GM12878 (cell line): Measurements from ENCODE around the gene CPNE5. TPM values are rescaled to one million over a fixed set of nuclear protein-coding genes. Genes with fewer than 3 reads are reported as not detected.

Source experiments
- ATAC-seq: fragments of 200-7000 bp; cut with Tn5 transposase; 3 replicates; pipeline ENCODE4 v1.9.1; 2020; ENCODE audit warnings: mild to moderate bottlenecking, moderate library complexity
- BruUV-seq: library from RNA; stranded (reverse); fragments of 400-500 nt; replicated peaks from 2 replicates; lab custom pipeline; 2021; lab: Mats Ljungman, UMichigan
- CTCF ChIA-PET: fragments of 300-600 bp; sonication (Branson Sonifier 250); formaldehyde crosslinking; extraction: SDS; loops from one replicate; lab custom pipeline; 2021; ENCODE audit warnings: inconsistent platforms; lab: Yijun Ruan, JAX
- POLR2A ChIA-PET: fragments of 350-600 bp; formaldehyde crosslinking; extraction: SDS; loops from one replicate; lab custom pipeline; 2021; ENCODE audit warnings: inconsistent platforms; lab: Charles Lee
- RAD21 ChIA-PET: fragments of 300-600 bp; sonication (Branson Sonifier 250); formaldehyde crosslinking; loops from one replicate; lab custom pipeline; 2023; ENCODE audit warnings: antibody characterized with exemption; ENCODE audit not compliant: unreplicated experiment; lab: Charles Lee
- SMC1A ChIA-PET: fragments of 300-600 bp; sonication (Branson Sonifier 250); formaldehyde crosslinking; loops from one replicate; lab custom pipeline; 2023; ENCODE audit not compliant: unreplicated experiment, uncharacterized antibody; lab: Charles Lee
- DNase-seq: peaks from one replicate; pipeline ENCODE4 v3.0.0-alpha.2; 2011; ENCODE audit warnings: low read depth, low spot score
- FAIRE-seq: peaks from 3 replicates; lab custom pipeline; 2011; peaks lifted over from hg19 to GRCh38; lab: Jason Lieb, UNC
- H2AFZ ChIP-seq: 2 replicates; pipeline ENCODE4 v1.6.0; 2011; ENCODE audit warnings: low read depth, low read length, control low read depth; ENCODE audit not compliant: control insufficient read depth
- H3K27ac ChIP-seq: 2 replicates; pipeline ENCODE4 v1.5.1; 2011; ENCODE audit warnings: control low read depth; ENCODE audit not compliant: control insufficient read depth, insufficient read depth
- H3K27me3 ChIP-seq, 2 experiments: replicated peaks in 1 of 2; 2 replicates each; pipeline versions ENCODE4 v1.6.0 to v1.6.1; 2011; ENCODE audit warnings: low read length in 1 of 2; ENCODE audit not compliant: control insufficient read depth in 2 of 2, insufficient read depth in 2 of 2
- H3K36me3 ChIP-seq, 2 experiments: 2 replicates each; pipeline ENCODE4 v1.5.1; 2011; ENCODE audit warnings: low read length in 1 of 2; ENCODE audit not compliant: control insufficient read depth in 2 of 2, insufficient read depth in 2 of 2
- H3K4me1 ChIP-seq: 2 replicates; pipeline ENCODE4 v1.6.1; 2011; ENCODE audit warnings: mild to moderate bottlenecking, low read length, moderate library complexity, mixed read lengths; ENCODE audit not compliant: control insufficient read depth, insufficient read depth
- H3K4me2 ChIP-seq: 2 replicates; pipeline ENCODE4 v1.6.0; 2011; ENCODE audit warnings: control low read depth; ENCODE audit not compliant: control insufficient read depth, insufficient read depth
- H3K4me3 ChIP-seq: fragments of 200-600 bp; sonication (generic); 2 replicates; pipeline ENCODE4 v1.5.1; 2016
- H3K79me2 ChIP-seq: 2 replicates; pipeline ENCODE4 v1.6.0; 2011; ENCODE audit warnings: low read length; ENCODE audit not compliant: control insufficient read depth, insufficient read depth
- H3K9ac ChIP-seq: 2 replicates; pipeline ENCODE4 v1.8.0; 2011; ENCODE audit warnings: low read length, control low read depth, mixed read lengths; ENCODE audit not compliant: control insufficient read depth, insufficient read depth
- H3K9me3 ChIP-seq: replicated peaks from 3 replicates; pipeline ENCODE4 v1.5.1; 2011; ENCODE audit warnings: mild to moderate bottlenecking, low read length; ENCODE audit not compliant: control insufficient read depth, insufficient read depth
- H4K20me1 ChIP-seq: 2 replicates; pipeline ENCODE4 v1.6.0; 2011; ENCODE audit not compliant: control insufficient read depth, insufficient read depth
- CUX1 ChIP-seq: IDR thresholded peaks from 2 replicates; pipeline ENCODE4 v1.6.1; 2012; ENCODE audit warnings: improper control_type of control experiment, low read depth, low read length; ENCODE audit not compliant: insufficient replicate concordance
- FOS ChIP-seq: IDR thresholded peaks from 3 replicates; pipeline ENCODE4 v1.6.1; 2011; ENCODE audit warnings: borderline replicate concordance; ENCODE audit not compliant: insufficient read length; ENCODE audit errors: extremely low read depth
- HDGF ChIP-seq: fragments of 450-650 bp; IDR thresholded peaks from 2 replicates; pipeline ENCODE4 v1.6.1; 2016; ENCODE audit warnings: antibody characterized with exemption
- NRF1 ChIP-seq: conservative IDR thresholded peaks from 2 replicates; pipeline ENCODE4 v1.6.1; 2011; ENCODE audit warnings: mild to moderate bottlenecking, low read depth, low read length, improper control_type of control experiment
- SP1 ChIP-seq: IDR thresholded peaks from one replicate; pipeline ENCODE4 v1.6.1; 2011; ENCODE audit warnings: low read depth, low read length
- SREBF1 ChIP-seq: IDR thresholded peaks from 2 replicates; pipeline ENCODE4 v1.6.1; 2012; ENCODE audit warnings: mild to moderate bottlenecking, low read length
- TCF3 ChIP-seq: IDR thresholded peaks from 2 replicates; pipeline ENCODE4 v1.6.1; 2012; ENCODE audit warnings: low read depth, mild to moderate bottlenecking, low read length, borderline replicate concordance; ENCODE audit not compliant: insufficient read depth
- TCF7 ChIP-seq: IDR thresholded peaks from 2 replicates; pipeline ENCODE4 v1.6.1; 2014; ENCODE audit warnings: antibody characterized with exemption, borderline replicate concordance
- ZNF622 ChIP-seq: fragments of 450-650 bp; IDR thresholded peaks from 2 replicates; pipeline ENCODE4 v1.6.1; 2017; ENCODE audit warnings: mild to moderate bottlenecking, inconsistent platforms
- WGBS: methylation state at CpG from one replicate; pipeline ENCODE4 v1.1.6; 2016; ENCODE audit warnings: low lambda C conversion rate; ENCODE audit not compliant: insufficient replicate concordance, insufficient coverage; ENCODE audit errors: missing lambda C conversion rate; 5-methylcytosine and 5-hydroxymethylcytosine counted together
- in situ Hi-C: fragments of 300-500 bp; cut with MboI; formaldehyde crosslinking; loops from 9 replicates; pipeline ENCODE4 v1.14.3; 2018; ENCODE audit warnings: mixed read lengths
- intact Hi-C: fragments of 100-400 bp; cut with micrococcal nuclease; formaldehyde crosslinking; loops from one replicate; pipeline ENCODE4 v1.14.2; 2022; ENCODE audit not compliant: unreplicated experiment
- polyA plus RNA-seq, 11 experiments: library from polyadenylated mRNA; depleted of rRNA in 4 of 11; unstranded in 6 of 11; stranded (reverse) in 5 of 11; fragments of >200 nt; fragmentation: Nextera tagmentation in 4 of 11; fragmentation: Illumina TruSeq in 1 of 11; extraction: Ambion mirVana in 4 of 11; extraction: Trizol in 1 of 11; gene quantifications; 1 replicate in 1 of 11; 2 replicates in 10 of 11; pipeline versions ENCODE4 v1.2.1 to v1.2.3, GENCODE V29; 2011 to 2016; ENCODE audit warnings: inconsistent platforms in 2 of 11, missing spikeins in 2 of 11, low read depth in 1 of 11
- total RNA-seq, 4 experiments: library from RNA; depleted of rRNA in 3 of 4; stranded (reverse); fragments of >200 nt in 3 of 4; fragmentation: Illumina TruSeq in 1 of 4; extraction: Trizol in 1 of 4; gene quantifications; 2 replicates each; pipeline versions ENCODE4 v1.2.1 to v1.2.3, GENCODE V29; 2013 to 2021

Gene CPNE5
- total and polyA plus RNA-seq, 10 of the 15 experiments (the other 5 are each of a cell fraction or from before 2014, with no cell fraction given), result 2.4 to 39.1 (median 18.2) TPM

GRCh38 chr6:36722879-36723278 is 116.4 kb downstream of the CPNE5 start:
- intact Hi-C loops (no loop called here), in situ Hi-C loops (no loop called here)
- BruUV-seq, result no TSS peak
- H3K4me3 ChIP-seq, result no peak overlapping the region
- no peak overlapping the region for H3K9ac ChIP-seq
- no peaks in the 10 kb centered on the region for H3K36me3 ChIP-seq
- SMC1A ChIA-PET, result interaction anchor here (1.1 to 2.7 kb wide), 6 partner anchors 12 to 108 kb away, joined by 3 to 18 read pairs (median 7); no protein-coding TSS in a partner anchor
- no peak overlapping the region for H2AFZ ChIP-seq
- WGBS, result 75% methylated on average over 2 of the region's 2 CpGs
- H3K9me3 ChIP-seq, result no peaks in the 10 kb centered on the region
- no peak for TF ChIP-seq SP1
- no peak for TF ChIP-seq SREBF1
- no peak for TF ChIP-seq FOS
- no peak for TF ChIP-seq TCF3
- no peak for TF ChIP-seq NRF1
- no peak for TF ChIP-seq HDGF
- ATAC-seq (no peak), DNase-seq (no peak), FAIRE-seq (no peak)
- no peak overlapping the region for H3K4me2 ChIP-seq
- RAD21 ChIA-PET, result interaction anchor here (0.6 to 4.4 kb wide), 4 partner anchors 33 to 108 kb away, joined by 3 to 30 read pairs (median 11); no protein-coding TSS in a partner anchor
- H3K27ac ChIP-seq, result no peak overlapping the region
- peaks cover 36% of the 10 kb centered on the region for H3K4me1 ChIP-seq
- CTCF ChIA-PET, result interaction anchor here (1.0 to 8.1 kb wide), 7 partner anchors 14 to 107 kb away, joined by 3 to 61 read pairs (median 20); no protein-coding TSS in a partner anchor
- H4K20me1 ChIP-seq, result no peaks in the 10 kb centered on the region
- no peaks in the 10 kb centered on the region for H3K79me2 ChIP-seq
- no peaks in the 10 kb centered on the region for H3K27me3 ChIP-seq
- POLR2A ChIA-PET, result interaction anchor here (1.3 kb wide), 2 partner anchors 9 to 36 kb away, joined by 3 to 4 read pairs; no protein-coding TSS in a partner anchor

GRCh38 chr6:36722365-36722764 is 116.9 kb downstream of the CPNE5 start:
- in situ Hi-C loops (no loop called here), intact Hi-C loops (no loop called here)
- Histone ChIP-seq H3K9me3 (no peaks in the 10 kb centered on the region), H3K79me2 (no peaks in the 10 kb centered on the region), H4K20me1 (no peaks in the 10 kb centered on the region), H3K4me2 (no peak overlapping the region), H3K9ac (no peak overlapping the region), H3K36me3 (no peaks in the 10 kb centered on the region), H3K4me1 (peaks cover 31% of the 10 kb centered on the region), H3K27ac (no peak overlapping the region), H3K27me3 (no peaks in the 10 kb centered on the region), H3K4me3 (no peak overlapping the region), H2AFZ (no peak overlapping the region)
- no peak for FAIRE-seq
- no peak for DNase-seq
- no TSS peak for BruUV-seq
- POLR2A ChIA-PET, result interaction anchor here (1.3 kb wide), 2 partner anchors 9 to 36 kb away, joined by 3 to 4 read pairs; no protein-coding TSS in a partner anchor
- no peak for ATAC-seq
- SMC1A ChIA-PET, result interaction anchor here (1.1 to 2.5 kb wide), 5 partner anchors 11 to 107 kb away, joined by 3 to 12 read pairs (median 4); no protein-coding TSS in a partner anchor
- CTCF ChIA-PET, result interaction anchor here (1.0 to 8.1 kb wide), 5 partner anchors 14 to 107 kb away, joined by 3 to 61 read pairs (median 6); no protein-coding TSS in a partner anchor
- TF ChIP-seq CUX1 (no peak), TCF7 (no peak), ZNF622 (no peak)
- 87% methylated on average over 8 of the region's 10 CpGs for WGBS
- RAD21 ChIA-PET, result interaction anchor here (0.6 to 4.4 kb wide), 4 partner anchors 32 to 107 kb away, joined by 3 to 30 read pairs (median 11); no protein-coding TSS in a partner anchor
